ENCODE data around the gene IL23R.

IL23R gene

GRCh38 chr1:67294836-67295617, 128.8 kb downstream of the IL23R start:
- TF ChIP-seq CTCF (conservative IDR thresholded peaks at IDR 0.05; ENCODE audit: low read depth, low read length): no peak
- H3K4me3 ChIP-seq (ENCODE audit: low read length): no peak overlapping the region
- no peak for DNase-seq (ENCODE audit: low read depth)

GRCh38 chr1:67298762-67299161, 132.5 kb downstream of the IL23R start:
- no peak overlapping the region for H3K4me3 ChIP-seq (ENCODE audit: low read length)
- peak; percentile 19 for TF ChIP-seq CTCF (conservative IDR thresholded peaks at IDR 0.05; ENCODE audit: low read depth, low read length)
- DNase-seq (ENCODE audit: low read depth): no peak

- DNase-seq (ENCODE audit: low read depth): no peak
- no peak overlapping the region for H3K4me3 ChIP-seq (ENCODE audit: low read length)
- TF ChIP-seq CTCF (conservative IDR thresholded peaks at IDR 0.05; ENCODE audit: low read depth, low read length): no peak
Observed at GRCh38 chr1:67299296-67299695, 133.0 kb downstream of the IL23R start.

GRCh38 chr1:67300561-67300960, 134.3 kb downstream of the IL23R start:
- DNase-seq (ENCODE audit: low read depth): peak; percentile 27
- TF ChIP-seq CTCF (conservative IDR thresholded peaks at IDR 0.05; ENCODE audit: low read depth, low read length): no peak
- H3K4me3 ChIP-seq (ENCODE audit: low read length): no peak overlapping the region

- no peak for TF ChIP-seq CTCF (conservative IDR thresholded peaks at IDR 0.05; ENCODE audit: low read depth, low read length)
- no peak overlapping the region for H3K4me3 ChIP-seq (ENCODE audit: low read length)
- DNase-seq (ENCODE audit: low read depth): no peak
Observed at GRCh38 chr1:67304023-67304422, 137.8 kb downstream of the IL23R start.

GRCh38 chr1:67306547-67306946, 140.3 kb downstream of the IL23R start:
- no peak for TF ChIP-seq CTCF (conservative IDR thresholded peaks at IDR 0.05; ENCODE audit: low read depth, low read length)
- H3K4me3 ChIP-seq (ENCODE audit: low read length): no peak overlapping the region
- DNase-seq (ENCODE audit: low read depth): no peak
